Measurements from ENCODE around the gene SYVN1.
"Not testable (repeated sequence)": the region's sequence is repeated elsewhere in the genome, so short reads cannot be mapped to it uniquely, and the experiment has no call there.

The SYVN1 gene

DNA sequence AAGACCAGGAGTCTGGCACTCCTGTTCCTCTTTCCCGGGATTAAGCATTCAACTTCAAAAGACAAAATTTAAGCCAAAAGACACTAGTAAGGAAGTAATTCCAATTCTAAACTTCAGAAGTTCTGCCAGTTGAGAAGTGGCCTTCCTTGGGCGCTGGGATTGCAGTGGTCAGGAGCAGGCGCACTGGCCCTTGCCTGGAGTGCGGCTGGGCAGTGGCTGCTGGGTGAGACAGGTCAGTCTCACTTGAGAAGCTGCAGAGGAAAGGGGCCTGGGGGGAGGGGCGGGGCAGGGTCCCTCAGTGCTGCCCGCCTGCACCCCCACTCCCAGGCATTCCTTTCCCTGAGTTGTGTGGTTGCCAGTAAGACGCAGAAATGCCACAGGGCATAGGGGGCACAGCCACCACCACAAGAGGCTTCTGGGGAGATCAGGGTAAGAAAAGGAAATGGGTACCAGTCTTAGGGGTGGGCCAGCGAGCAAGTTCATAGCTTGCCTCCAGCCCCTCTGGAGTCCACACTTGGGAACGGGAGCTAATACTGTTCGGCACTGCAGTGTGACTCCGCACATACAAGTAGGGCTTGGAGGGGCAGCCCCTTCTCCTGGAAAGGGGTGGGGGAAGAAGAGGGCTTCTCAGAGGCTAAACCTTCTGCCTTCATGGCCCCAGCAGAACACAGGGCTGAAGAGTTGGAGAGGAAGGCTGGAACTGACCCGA is 6.7 kb downstream of the SYVN1 start:
- in situ Hi-C loops (cut with MboI; ENCODE audit: low sequenced_read_pairs): no loop called here

DNA sequence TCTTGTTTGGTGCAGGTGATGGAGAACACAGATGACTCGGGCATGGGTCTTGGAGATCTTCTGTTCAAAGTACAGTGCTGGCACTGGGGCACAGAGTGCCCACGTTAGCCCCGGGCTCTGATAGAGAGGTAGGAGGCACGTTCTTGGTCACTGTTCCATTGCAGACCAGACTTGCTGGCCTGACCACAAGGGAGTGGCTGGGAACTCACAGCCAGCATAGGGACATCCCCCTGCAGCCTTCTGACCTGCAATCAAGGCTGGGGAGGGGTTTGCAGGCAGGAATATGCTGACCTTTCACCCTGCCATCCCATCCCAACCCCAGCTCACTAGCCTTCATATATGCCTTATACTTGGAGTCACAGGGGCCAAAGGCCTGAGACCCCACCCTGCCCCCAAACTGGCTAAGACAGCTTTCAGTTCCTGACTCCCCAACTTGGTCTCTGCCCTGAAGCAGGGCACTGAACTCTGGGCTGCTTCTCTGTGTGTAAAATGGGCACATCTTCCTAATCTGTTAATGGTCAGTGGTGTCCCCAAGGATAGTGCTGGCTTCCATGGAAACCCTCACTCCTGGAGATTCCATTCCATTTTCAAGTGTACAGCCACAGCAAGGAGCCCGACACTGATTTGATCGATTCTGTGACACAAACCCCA is 7.6 kb downstream of the SYVN1 start:
- in situ Hi-C loops (cut with MboI; ENCODE audit: low sequenced_read_pairs): no loop called here

DNA sequence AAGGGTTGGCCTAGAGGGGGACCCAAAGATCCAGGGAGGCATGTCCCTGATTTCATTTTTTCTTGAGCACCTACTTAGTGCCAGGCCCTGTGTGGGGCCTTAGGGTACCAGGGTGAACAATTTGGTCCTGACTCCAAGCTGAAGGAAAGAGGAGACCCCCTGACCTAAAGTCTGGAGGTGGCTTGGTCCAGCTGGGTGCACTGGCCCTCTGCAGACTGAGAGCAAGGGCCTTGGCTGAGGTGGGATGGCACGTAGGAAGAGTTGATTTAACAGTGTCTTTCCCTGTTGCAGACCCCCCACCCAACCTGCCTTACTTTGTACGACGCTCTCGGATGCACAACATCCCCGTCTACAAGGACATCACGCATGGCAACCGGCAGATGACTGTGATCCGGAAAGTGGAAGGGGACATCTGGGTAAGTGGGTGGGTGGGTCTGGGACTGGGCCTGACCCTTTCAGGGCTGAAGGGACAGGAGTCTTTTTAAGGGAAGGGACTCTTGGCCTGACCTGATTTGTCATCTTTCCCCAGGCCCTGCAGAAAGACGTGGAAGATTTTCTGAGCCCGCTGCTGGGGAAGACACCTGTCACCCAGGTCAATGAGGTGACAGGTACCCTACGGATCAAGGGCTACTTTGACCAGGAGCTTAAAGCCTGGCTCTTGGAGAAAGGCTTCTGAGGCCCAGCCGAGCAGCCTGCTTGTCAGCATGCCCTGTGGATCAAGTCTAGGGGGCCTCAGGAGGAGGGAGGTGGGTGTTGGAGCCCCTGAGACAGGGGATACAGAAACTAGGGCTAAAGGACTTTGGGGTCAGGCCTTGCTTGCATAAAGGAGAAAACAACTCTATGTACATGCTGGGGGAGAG is 8.9 kb downstream of the SYVN1 start:
- in situ Hi-C loops (cut with MboI; ENCODE audit: low sequenced_read_pairs): no loop called here

DNA sequence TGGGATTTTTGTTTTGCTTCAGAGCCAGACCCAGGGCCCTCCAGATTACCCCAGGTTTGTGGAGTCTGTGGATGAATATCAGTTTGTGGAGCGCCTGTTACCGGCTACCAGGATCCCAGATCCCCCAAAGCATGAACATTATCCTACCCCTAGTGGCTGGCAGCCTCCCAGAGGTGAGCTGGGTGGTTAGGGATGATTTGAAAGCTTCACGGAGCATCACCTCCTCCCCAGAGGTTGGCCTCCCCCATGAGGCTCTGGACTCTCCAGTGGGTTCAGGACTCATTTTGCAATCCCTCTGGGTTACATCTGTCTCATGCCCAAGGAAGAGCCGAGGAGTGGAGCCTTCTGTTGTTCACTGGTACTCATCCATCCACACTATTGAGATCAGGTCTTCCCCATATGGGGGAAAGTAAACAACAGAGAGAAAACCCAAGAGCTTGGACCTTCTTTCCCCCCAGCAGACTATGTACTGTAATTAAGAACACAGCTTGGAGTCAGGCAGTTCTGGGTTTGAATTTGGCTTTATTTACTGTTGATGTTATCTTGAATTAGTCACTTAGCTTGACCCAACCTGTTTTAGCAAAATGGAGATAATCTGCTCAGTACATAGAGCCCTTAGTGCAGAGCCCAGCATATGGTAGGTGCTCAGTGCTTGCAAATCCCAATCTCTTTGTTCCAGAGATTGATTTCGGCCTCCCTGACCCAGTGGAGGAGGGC is 9.7 kb downstream of the SYVN1 start:
- in situ Hi-C loops (cut with MboI; ENCODE audit: low sequenced_read_pairs): no loop called here

DNA sequence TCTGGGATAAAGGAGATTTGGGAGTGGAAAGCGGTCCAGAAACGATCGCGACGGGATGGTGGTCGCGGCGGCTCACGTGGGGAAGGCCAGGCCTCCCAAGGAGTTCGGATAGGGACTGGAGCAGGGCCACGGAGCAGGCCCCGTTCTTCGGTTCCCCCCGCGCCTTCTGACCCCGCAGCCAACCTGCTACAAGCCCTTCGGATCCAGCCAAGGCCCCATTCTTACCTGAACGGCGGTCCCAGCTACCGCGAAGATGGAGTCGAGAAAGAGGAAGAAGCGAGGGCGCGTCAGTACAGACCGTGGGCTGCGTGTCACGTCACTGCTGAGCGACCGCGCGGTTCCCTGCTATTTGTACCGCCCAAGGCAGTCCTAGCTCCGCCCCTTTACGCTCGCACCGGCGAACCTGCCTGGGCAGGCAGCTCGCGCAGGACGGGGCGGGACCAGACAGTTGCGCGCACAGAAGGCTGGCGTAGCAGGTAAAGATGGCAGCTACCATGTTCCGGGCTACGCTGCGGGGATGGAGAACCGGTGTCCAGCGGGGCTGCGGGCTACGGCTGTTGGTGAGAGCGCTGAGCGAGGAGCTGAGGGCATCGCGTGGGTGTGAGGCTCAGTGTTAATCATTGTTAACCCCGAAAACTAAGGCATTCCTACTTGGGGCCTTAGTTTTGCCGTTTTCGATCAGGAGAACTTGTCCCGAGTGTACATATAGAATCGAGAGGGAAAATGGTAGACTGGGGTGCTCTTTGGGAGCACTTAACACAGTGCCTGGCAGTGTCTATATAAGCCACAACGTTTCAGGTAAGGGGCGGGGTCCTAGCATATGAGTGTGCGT is 12.2 kb downstream of the SYVN1 start, which contains the start of the genes FAU and MRPL49:
TSS of gene FAU (minus strand) at position 270 of the 832 bp plus-strand sequence. CDS start 321 bp downstream, outside the sequence.
TSS of gene MRPL49 (plus strand) at position 457 of the 832 bp plus-strand sequence. CDS start at position 483, 26 bp downstream.
- in situ Hi-C loops (cut with MboI; ENCODE audit: low sequenced_read_pairs): no loop called here

DNA sequence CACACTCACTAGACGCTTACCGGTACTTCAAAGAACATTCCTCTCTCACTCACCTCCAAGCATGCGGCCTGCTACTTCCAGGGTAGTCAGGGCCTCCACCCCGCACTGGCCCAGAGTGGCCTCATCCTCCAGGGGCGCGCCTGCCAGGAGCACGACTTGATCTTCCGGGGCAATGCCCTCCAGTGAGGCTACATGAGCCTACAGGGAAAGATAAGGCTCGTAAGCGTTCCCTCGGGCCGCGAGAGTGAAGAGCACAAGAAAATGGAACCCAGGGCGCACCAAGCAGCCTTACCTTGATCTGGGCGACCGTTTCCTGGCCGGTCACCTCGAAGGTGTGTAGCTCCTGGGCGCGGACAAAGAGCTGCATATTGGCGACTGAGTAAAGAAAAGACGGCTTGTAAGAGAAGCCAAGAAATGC is 12.9 kb downstream of the SYVN1 start:
- in situ Hi-C loops (cut with MboI; ENCODE audit: low sequenced_read_pairs): no loop called here

DNA sequence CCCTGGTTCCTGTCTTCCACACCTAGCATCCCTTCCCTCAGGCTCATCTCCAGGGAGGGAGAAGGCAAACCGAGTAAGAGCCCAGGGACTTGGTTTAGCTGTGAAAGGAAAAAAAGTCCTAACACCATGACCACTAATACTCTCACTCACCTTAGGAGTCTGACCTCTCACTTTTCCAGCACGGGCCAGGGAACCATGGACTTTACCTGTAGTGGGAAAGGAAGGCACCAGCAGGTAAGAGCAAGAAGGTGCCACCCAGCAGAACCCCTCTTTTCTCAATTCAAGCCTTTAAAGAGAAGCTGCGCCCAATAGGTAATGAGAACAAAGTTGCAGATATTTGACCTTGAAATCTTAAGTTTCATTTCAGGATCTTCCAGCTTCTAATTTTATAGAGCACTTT is 13.5 kb downstream of the SYVN1 start:
- in situ Hi-C loops (cut with MboI; ENCODE audit: low sequenced_read_pairs): no loop called here

DNA sequence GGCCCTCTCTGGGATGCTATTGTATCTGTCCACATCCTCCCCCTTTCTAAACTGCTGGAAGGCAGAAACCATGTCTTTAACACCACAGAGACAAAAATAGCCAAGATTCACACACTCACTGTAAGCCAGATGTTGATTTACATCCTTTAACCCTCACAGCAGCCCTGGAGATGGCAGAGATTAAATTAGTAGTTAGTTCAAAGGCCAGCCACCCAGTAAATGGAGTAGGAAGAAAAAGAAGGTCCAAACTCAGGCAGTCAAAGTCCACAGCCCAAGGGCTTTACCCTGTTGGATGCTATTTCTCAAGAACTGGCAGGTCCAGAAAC is 14.7 kb downstream of the SYVN1 start:
- in situ Hi-C loops (cut with MboI; ENCODE audit: low sequenced_read_pairs): no loop called here

DNA sequence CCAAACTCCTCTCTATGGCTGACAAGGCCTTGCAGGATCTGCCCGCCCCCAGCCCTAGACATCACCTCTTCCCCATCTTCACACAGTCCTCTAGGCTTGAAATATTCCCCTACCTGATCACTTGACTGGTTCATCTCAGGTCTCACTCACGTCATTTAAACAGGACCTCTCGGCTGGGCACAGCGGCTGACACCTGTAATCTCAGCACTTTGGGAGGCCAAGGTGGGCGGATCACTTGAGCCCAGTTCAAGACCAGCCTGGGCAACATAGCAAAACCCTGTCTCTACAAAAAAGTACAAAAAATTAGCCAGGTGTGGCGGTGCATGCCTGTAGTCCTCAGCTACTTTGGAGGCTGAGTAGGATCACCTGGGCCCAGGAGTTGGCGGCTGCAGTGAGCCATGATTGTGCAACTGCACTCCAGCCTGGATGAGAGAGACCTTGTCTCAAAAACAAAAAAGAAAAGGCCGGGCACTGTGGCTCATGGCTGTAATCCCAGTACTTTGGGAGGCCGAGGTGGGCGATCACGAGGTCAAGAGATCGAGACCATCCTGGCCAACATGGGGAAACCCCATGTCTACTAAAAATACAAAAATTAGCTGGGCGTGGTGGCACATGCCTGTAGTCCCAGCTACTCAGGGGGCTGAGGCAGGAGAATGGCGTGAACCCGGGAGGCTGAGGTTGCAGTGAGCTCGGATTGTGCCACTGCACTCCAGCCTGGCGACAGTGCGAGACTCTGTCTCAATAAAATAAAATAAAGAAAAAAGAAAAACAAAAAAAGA is 15.2 kb downstream of the SYVN1 start:
- in situ Hi-C loops (cut with MboI; ENCODE audit: low sequenced_read_pairs): not testable (repeated sequence)

DNA sequence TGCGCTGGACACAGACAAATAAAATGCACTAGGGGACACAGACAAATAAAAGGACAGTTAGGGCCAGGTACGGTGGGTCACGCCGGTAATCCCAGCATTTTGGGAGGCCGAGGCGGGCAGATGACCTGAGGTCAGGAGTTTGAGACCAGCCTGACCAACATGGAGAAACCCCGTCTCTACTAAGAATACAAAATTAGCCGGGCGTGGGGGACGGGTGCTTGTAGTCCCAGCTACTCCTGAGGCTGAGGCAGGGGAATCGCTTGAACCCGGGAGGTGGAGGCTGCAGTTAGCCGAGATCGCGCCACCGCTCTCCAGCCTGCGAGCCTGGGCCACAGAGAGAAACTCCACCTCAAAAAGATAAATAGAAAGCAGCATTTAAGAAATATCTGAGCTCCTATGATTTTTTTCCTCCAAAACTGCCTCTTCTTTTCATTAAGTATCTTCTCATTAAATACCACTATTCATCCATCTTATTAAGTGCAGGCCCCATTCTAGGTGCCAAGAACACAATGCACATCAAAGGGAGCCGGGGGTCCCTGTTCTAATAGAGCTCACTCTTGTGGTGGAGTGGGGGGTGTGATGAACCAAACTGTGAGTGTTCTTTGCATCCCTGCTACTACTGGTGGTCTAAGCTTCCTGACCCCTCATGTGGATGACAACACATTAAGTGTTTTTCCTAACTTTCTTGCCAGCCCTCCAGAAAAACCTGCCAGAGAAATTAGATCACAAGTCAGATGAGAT is 16.1 kb downstream of the SYVN1 start:
- in situ Hi-C loops (cut with MboI; ENCODE audit: low sequenced_read_pairs): no loop called here

DNA sequence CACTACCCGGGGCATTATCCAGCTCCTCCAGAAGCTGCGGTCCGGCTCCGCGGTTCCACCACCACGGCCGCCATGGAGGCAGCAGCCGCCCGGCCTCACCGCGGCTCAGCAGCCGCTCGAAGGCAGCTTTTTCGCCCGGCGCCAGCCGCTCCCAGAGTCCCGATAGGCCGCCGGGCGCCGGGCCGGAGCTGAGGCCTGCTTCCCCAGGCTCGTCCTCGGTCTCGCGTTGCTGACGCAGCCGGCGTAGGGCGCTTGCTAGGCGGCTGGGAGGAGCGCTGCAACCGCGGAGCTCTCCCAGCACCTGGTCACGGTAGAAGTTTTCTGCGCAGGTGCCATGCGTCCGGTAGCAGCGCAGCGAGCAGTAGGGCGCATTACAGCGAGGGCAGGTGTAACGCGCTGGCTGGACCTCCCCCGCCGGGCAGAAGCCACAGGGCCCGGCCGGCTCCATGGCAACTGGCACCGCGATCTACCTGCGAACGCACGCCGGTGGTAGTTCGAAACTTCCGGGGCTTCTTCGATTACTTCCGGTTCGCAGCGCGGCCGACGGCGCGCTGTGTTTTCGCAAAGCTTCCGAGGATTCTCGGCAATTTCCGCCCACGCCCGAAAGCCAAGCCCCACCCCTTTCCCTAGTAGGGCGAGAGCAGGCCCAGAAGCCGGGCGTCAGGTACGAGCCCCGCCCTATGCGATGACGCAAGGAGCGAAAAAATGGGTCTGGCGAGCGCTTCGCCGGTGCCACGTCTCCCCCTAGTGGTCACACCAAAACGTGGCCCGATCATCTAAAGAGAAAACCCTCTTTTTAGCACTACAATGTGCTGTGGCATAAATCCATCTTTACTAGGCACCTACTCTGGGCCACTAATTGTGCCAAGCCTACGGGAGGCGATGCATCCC is 16.9 kb downstream of the SYVN1 start, which contains the start of gene ZNHIT2:
TSS of gene ZNHIT2 (minus strand) at position 496 of the 891 bp plus-strand sequence. CDS start at position 448, 48 bp downstream.
- in situ Hi-C loops (cut with MboI; ENCODE audit: low sequenced_read_pairs): no loop called here

DNA sequence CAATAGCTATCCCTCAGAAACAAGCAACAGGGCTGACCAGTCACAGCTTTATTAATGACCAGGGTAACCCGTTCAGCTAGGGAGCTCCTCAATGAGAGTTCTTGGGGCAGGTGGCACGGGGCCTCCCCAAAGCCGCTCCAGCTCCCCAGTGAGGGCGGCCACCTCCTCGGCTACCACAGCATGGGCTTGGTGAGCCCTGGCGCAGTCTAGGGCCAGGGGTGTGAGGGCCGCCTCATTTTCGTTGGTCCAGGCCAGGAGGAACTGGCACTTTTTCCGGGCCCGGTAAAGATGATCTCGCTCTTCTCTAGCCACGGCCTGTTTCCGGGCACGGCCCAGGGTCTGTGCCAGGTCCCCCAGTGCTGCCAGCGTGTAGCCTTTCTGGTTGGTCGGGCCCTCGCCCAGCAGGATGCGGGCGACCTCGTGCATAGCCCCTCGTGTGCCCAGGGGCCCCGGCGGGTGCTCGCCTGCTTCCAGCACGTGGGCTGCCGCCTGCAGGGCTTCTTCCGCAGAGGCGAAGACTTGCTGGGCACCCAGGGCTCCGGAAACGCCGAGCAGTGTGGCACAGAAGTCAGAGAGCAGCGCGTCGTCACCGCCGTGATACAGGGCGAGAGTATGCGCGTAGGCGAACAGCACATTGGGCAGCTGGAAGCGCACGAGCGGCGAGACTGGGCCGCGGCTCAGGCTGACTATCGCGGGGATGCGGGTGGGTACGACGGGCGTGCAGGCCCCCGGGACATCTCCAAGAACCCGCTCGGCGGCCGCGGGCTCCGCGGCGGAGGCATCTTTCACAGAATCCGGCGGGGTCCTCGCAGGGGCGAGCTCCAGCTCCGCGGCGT is 17.7 kb downstream of the SYVN1 start:
- in situ Hi-C loops (cut with MboI; ENCODE audit: low sequenced_read_pairs): no loop called here

DNA sequence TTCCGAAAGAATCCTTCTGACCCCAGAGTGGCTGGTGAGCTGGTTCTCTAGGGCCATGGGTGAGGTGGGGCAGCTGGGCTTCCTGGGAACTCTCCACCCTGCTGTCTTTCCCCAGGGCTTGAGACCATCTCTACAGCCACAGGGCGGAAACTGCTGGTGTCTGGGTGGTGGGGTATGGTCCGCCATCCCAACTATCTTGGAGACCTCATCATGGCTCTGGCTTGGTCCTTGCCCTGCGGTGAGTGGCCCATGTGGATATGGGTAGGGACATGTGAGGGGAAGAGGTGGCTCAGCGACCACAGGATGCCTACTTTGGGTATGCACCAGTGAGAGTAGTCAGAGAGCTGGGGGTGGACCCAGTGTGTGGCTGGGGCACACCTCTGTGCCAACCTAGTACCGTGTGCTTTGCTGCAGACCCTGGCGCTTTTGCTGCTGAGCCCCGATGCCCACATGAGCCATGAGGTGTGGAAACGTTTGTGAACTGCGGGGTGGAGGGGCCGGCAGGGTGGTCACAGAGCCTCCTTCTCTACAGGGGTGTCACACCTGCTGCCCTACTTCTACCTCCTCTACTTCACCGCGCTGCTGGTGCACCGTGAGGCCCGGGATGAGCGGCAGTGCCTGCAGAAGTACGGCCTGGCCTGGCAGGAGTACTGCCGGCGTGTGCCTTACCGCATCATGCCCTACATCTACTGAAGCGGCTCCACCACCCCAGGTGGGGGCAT is 18.8 kb downstream of the SYVN1 start:
- in situ Hi-C loops (cut with MboI; ENCODE audit: low sequenced_read_pairs): no loop called here

DNA sequence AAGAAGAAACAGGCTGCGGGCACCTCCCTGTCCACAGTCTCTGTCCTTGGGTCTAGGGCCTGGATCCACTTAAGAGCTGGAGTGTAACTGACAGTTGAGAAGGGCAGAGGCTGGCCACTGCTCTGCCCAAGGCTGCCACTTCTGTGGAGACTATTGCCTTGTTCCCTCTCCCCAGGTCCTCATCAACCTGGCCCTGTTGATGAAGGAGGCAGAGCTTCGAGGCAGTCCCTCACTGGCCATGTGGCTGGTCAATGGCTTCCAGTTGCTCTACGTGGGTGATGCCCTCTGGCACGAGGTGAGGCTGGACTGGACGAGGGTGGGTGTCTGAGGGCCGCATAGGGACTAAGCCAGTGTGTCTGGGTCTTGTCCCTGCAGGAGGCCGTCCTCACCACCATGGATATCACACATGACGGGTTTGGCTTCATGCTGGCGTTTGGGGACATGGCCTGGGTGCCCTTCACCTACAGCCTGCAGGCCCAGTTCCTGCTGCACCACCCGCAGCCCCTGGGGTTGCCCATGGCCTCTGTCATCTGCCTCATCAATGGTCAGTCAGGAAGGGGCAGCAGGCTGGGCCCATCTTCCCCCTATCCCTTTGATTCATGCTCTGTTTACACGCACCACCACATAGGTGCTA is 19.7 kb downstream of the SYVN1 start:
- in situ Hi-C loops (cut with MboI; ENCODE audit: low sequenced_read_pairs): no loop called here

DNA sequence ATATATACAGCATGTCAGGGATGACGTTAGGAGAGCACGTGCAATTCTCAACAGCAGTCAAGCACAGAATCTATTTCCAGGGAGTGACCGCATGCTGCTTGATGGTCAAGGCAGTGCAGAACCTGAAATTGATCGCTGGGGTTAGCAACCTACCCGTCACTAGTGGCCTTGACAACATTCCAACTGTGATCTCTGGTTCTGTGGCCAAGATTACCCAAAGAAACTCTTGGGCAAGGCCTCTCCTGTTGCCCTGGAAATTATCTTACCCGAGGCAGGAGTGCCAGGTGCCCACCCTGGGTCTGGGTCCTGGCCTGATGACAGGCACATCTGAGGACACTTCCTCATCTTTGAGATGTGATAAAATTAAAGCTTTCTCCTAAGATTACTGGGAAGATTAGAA is 20.5 kb downstream of the SYVN1 start:
- in situ Hi-C loops (cut with MboI; ENCODE audit: low sequenced_read_pairs): no loop called here

DNA sequence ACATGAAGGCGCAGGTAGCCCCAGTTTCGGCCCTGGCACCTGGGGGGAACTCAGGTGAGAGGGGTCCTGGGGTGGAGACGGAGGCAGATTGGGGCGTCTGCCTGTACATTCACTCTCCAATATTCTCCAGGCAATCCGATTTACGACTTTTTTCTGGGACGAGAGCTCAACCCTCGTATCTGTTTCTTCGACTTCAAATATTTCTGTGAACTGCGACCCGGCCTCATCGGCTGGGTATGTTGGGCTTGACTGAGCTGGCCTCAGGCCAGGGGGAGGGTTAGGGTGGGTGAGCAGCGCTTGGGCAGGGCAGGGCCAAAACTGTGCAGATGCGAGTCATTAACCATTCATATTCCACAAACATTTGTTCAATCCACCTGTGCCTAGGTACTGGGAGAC is 21.0 kb downstream of the SYVN1 start:
- in situ Hi-C loops (cut with MboI; ENCODE audit: low sequenced_read_pairs): no loop called here

Measured in hTERT RPE-1 (cell line).